ENCODE results near the gene AQP5.

The AQP5 gene

DNA sequence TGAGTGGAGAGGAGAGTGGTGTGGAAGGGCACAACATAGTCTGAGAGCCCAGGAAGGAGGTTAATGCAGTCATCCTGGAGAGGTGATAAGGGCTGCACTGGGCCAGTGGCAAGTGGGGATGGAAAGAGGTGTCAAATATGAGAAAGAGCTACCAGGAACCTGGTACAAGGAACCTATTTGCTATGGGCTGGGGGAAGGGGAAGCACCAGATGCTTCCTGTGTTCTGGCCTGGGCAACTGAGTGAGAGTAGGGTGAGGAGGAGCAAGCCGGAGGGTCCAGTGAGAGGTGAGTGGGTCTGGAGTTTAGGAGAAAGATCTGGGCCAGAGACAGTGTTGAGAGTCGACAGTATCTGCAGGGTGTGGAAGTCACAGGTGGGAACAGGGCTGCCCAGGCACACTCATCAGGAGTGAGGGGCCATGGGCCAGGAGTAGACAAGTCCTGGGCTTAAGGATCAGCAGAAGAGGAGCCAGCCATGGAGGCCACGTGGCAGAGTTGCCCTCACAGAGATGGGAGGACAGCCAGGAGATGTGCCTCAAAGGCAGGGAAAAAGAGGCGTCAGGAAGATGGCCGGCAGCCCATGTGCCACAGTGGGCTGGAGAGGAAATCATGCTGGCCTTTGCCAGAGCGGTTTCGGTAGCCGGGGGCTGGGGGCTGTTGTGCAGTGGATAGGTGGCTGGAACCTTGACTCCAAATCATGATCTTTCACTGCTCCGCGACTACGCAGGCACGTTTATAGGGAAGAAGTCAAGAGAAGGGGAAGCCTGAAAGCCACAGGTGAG lies 8.2 kb downstream of the AQP5 start:
- no peak overlapping the region for H3K4me3 ChIP-seq (ENCODE audit: low read depth, low read length)
- TF ChIP-seq, protein P1, sequence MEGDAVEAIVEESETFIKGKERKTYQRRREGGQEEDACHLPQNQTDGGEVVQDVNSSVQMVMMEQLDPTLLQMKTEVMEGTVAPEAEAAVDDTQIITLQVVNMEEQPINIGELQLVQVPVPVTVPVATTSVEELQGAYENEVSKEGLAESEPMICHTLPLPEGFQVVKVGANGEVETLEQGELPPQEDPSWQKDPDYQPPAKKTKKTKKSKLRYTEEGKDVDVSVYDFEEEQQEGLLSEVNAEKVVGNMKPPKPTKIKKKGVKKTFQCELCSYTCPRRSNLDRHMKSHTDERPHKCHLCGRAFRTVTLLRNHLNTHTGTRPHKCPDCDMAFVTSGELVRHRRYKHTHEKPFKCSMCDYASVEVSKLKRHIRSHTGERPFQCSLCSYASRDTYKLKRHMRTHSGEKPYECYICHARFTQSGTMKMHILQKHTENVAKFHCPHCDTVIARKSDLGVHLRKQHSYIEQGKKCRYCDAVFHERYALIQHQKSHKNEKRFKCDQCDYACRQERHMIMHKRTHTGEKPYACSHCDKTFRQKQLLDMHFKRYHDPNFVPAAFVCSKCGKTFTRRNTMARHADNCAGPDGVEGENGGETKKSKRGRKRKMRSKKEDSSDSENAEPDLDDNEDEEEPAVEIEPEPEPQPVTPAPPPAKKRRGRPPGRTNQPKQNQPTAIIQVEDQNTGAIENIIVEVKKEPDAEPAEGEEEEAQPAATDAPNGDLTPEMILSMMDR (IDR thresholded peaks at IDR 0.05; ENCODE audit: low read depth, low read length), result no peak

DNA sequence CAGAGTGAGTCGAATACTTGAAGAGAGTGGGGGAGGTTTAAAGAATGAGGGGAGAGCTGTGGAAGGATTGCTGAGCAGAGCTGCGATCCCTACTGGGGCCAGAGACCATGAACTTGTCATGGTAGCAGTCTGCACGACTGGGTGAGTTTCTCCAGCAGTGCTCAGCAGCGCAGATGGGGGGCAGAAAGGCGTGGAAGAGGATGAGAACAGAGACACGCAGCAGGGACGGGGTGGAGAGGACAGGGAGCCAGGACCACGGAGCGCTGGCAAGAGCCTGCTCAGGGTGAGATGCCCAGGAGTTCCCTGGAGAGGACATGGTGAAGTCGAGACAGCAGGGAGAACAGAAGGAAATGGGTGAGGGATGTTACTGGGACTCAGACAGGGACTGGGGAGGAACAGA lies 9.0 kb downstream of the AQP5 start:
- H3K4me3 ChIP-seq (ENCODE audit: low read depth, low read length), result no peak overlapping the region

DNA sequence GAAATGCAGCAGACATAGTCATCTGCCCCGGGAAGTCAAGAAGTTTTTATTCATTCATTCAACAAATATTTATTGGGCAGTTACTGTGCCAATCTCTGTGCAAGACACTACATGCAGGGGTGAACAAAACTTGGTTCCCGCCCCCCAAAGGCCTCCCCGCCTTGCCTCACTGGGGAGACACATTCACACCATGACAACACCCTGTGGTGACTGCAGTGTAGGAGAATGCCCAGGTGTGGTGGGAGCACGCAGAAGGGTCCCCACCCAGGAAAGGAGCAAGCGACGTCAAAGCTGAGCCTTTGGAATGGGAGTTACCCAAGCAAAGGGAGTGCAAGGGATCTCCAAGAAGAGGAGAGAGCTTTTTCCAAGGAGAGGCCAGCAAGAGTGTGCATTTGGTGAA lies 9.5 kb downstream of the AQP5 start:
- TF ChIP-seq, protein P1 (IDR thresholded peaks at IDR 0.05; ENCODE audit: low read depth, low read length), result no peak
- no peak overlapping the region for H3K4me3 ChIP-seq (ENCODE audit: low read depth, low read length)

More for the DNA sequence above, 9.0 kb downstream of the AQP5 start:
- TF ChIP-seq, protein P1 (IDR thresholded peaks at IDR 0.05; ENCODE audit: low read depth, low read length), result no peak

DNA sequence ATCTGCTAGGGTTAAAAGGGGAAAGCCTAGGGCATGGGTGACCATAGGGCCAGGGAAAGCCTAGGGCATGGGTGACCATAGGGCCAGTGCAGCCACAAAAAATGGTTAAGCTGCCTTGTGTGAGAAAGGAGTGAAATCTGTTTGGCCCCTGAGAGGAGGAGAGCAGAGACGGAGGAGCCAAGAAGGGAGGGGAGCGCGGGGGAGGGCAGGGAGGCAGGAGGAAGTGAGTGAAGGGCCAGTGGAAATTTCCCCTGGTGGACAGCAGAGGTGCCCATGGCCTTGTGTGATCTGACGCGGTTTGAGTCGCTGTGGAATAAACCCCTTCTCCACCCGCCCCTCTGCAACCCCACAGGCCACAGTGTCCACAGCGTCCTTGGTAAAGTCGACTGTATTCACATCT lies 10.5 kb downstream of the AQP5 start:
- TF ChIP-seq, protein P1 (IDR thresholded peaks at IDR 0.05; ENCODE audit: low read depth, low read length), result no peak
- no peak overlapping the region for H3K4me3 ChIP-seq (ENCODE audit: low read depth, low read length)

DNA sequence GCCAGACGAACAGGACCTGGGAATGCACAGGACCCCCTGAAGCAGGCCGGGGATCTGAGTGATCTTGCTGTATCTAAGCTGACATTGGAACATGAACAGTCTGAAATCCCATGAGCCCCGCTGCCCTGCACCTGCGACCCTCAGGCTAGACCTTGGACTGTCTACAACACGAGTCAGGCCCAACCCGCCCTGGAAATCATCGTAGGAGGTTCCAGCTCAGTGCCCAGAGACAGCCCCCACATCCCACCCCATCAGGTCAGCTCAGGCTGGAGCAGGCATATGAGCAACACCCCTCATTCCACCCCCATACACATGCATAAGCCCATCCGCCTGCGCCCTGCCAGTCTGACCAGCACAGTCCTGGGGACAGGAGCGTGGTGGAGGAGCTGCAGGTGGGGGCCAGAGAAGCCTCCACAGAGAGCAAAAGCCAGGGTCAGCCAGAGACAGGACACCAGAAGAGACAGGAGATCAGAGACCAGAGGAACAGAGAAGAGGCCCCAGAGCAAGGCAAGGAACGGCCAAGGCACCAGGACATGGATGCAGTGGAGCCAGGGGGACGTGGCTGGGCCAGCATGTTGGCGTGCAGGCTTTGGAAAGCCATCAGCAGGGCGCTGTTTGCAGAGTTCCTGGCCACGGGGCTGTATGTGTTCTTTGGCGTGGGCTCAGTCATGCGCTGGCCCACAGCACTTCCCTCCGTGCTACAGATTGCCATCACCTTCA lies 11.1 kb downstream of the AQP5 start, which contains the start of gene AQP6:
Gene AQP6, plus strand, starts transcription at position 307 of the 720 bp plus-strand sequence. Its CDS starts 227 bp downstream, at position 534.
- no peak within 1 kb of the TSS for H3K4me3 ChIP-seq (ENCODE audit: low read depth, low read length)
- TF ChIP-seq, protein P1 (IDR thresholded peaks at IDR 0.05; ENCODE audit: low read depth, low read length), result no peak

DNA sequence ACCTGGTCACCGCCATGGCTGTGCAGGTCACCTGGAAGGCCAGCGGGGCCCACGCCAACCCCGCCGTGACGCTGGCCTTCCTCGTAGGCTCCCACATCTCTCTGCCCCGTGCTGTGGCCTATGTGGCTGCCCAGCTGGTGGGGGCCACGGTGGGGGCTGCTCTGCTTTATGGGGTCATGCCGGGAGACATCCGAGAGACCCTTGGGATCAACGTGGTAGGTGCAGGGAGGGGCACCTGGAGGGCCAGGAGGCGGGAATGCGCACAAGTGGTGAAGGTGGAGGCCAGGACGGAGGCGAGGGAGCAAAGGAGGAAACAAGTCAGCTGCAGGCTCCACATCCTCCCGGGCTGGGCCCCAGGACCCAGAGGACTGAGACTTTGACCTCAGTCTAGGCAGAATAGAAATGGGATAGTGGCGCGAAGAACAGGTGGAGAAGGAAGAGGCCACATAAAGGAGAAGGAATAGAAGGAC lies 11.7 kb downstream of the AQP5 start:
- no peak overlapping the region for H3K4me3 ChIP-seq (ENCODE audit: low read depth, low read length)
- TF ChIP-seq, protein P1 (IDR thresholded peaks at IDR 0.05; ENCODE audit: low read depth, low read length), result no peak

DNA sequence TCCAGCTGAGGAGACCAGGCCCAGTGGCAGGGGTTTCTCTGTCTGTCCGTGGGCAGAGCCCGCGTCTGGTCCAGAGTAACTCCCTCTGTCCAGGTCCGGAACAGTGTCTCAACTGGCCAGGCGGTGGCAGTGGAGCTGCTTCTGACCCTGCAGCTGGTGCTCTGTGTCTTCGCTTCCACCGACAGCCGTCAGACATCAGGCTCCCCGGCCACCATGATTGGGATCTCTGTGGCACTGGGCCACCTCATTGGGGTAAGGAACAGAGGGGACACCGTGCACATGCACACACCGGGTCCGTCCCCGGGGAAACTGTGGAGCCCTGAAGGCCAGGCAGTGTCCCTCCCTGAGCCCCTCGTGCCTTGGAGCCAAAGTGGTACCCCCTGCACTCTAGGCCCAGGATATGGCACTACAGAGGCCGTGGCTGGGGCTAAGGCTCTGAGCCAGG lies 12.6 kb downstream of the AQP5 start:
- H3K4me3 ChIP-seq (ENCODE audit: low read depth, low read length), result no peak overlapping the region
- TF ChIP-seq, protein P1 (IDR thresholded peaks at IDR 0.05; ENCODE audit: low read depth, low read length), result peak; percentile 72
